Measurements from ENCODE around the gene ARHGEF7. TPM values are rescaled to one million over a fixed set of nuclear protein-coding genes. Genes with fewer than 3 reads are reported as not detected.

Gene ARHGEF7
- total and polyA plus RNA-seq, 2 experiments from 2014 or later = 23.6 to 58.9 TPM

DNA sequence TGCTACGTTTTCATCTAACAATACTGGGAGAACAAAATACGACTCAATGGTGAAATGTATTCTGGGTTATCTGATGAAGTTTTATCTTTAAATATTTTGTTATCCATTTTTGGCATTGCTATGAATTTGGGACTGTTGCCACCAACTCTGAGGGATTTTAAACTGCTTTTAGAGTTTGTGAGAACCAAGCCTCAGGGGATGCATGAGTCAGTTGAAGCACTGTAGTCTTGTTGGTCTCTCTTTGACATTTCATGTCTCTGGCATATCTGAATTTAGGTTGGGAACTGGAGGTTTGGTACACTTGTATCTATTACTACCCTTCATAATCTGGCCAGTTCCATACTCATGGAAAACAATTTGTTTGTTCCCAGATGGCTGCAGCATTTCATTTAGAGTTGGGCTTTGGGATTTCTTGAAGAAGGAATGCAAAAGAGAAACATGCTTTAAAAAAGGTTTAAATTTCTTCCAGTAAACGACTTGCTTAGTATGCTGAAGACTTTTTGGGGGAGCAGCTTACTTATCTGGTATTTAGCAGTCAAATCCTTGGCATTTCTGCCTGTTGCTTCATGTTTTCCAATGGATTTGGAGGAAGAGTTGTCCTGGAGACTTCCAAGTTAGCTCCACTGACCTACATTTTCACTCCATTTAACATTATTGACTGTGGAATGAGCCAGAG, 28.9 kb downstream of the ARHGEF7 start:
- H3K4me2 ChIP-seq = no peak overlapping the region
- no peaks in the 10 kb centered on the region for H3K36me3 ChIP-seq (ENCODE audit: insufficient read depth)
- no peaks in the 10 kb centered on the region for H3K36me3 Mint-ChIP-seq (ENCODE audit: low read depth)
- no peak overlapping the region for H3K4me3 ChIP-seq
- no peaks in the 10 kb centered on the region for H3K4me1 Mint-ChIP-seq
- no peaks in the 10 kb centered on the region for H3K79me2 ChIP-seq (replicated peaks; ENCODE audit: insufficient read depth)
- H3K9me3 Mint-ChIP-seq = no peaks in the 10 kb centered on the region
- no peak overlapping the region for H3K27ac ChIP-seq (ENCODE audit: low read depth)
- H4K20me1 ChIP-seq (replicated peaks; ENCODE audit: insufficient read depth) = no peaks in the 10 kb centered on the region
- H3K27me3 ChIP-seq (ENCODE audit: insufficient read depth) = no peaks in the 10 kb centered on the region
- no peak overlapping the region for H3K27ac Mint-ChIP-seq
- TF ChIP-seq EZH2 (IDR thresholded peaks at IDR 0.05; ENCODE audit: low read depth, unreplicated experiment) = no peak
- no peak for TF ChIP-seq ETS1 (IDR thresholded peaks at IDR 0.05)
- no peak for TF ChIP-seq JUNB (IDR thresholded peaks at IDR 0.05; ENCODE audit: unreplicated experiment)
- no peak for TF ChIP-seq CTCF (conservative IDR thresholded peaks at IDR 0.05; ENCODE audit: low read depth in 2 of 2)
- TF ChIP-seq ZNF331 (CRISPR knock-in tag; IDR thresholded peaks at IDR 0.05; ENCODE audit: low read depth) = no peak
- no peak for TF ChIP-seq EZH2phosphoT487 (IDR thresholded peaks at IDR 0.05; ENCODE audit: unreplicated experiment)
- no peak for TF ChIP-seq POLR2AphosphoS5 (IDR thresholded peaks at IDR 0.05; ENCODE audit: low read depth)
- TF ChIP-seq REST (IDR thresholded peaks at IDR 0.05; ENCODE audit: unreplicated experiment) = no peak
- no peak for TF ChIP-seq ZNF114 (CRISPR knock-in tag; IDR thresholded peaks at IDR 0.05)
- H3K27me3 Mint-ChIP-seq (ENCODE audit: insufficient read depth, low read depth, poor library complexity) = no peaks in the 10 kb centered on the region
- no peaks in the 10 kb centered on the region for H3F3A ChIP-seq (replicated peaks; ENCODE audit: low read depth)
- no peaks in the 10 kb centered on the region for H3K4me1 ChIP-seq (ENCODE audit: insufficient read depth)
- no peak overlapping the region for H3K4me3 Mint-ChIP-seq
- DNase-seq (ENCODE audit: low spot score) = no peak
- no peaks in the 10 kb centered on the region for H3K9me2 ChIP-seq (ENCODE audit: insufficient read depth)
- H2AFZ ChIP-seq = no peak overlapping the region
- ATAC-seq = no peak

Data from GM23338 (cell line).